ENCODE measurements around the gene SYT15. TPM values are rescaled to one million over a fixed set of nuclear protein-coding genes. Genes with fewer than 3 reads are reported as not detected.

The SYT15 gene
- total and polyA plus RNA-seq, 2 of the 4 experiments (the other 2 are of a cell fraction), result 0.54 to 0.68 TPM

GRCh38 chr10:46542567-46543465 is 36.1 kb upstream of the SYT15 start (continued):
- TF ChIP-seq CEBPB (IDR thresholded peaks at IDR 0.05; ENCODE audit: low read depth, low read length), result no peak
- no peak for TF ChIP-seq MAZ (IDR thresholded peaks at IDR 0.05; ENCODE audit: borderline replicate concordance, low read depth, low read length)

- Histone ChIP-seq H3K4ac (ENCODE audit: low read depth, low read length) (no peak overlapping the region; the same call in 1 of the 2 replicates), H3K14ac (replicated peaks; ENCODE audit: low read depth, low read length) (no peak overlapping the region), H2BK5ac (ENCODE audit: low read depth, low read length, poor library complexity, severe bottlenecking) (no peak overlapping the region), H3K18ac (ENCODE audit: low read depth, low read length) (no peak overlapping the region), H3K36me3 (ENCODE audit: control insufficient read depth, insufficient read depth, low read length) (no peaks in the 10 kb centered on the region), H3K4me3 (ENCODE audit: insufficient read depth, low read depth, low read length) (no peak overlapping the region), H4K91ac (ENCODE audit: insufficient read depth, low read depth, low read length) (peak overlapping the region; percentile 20; the same call in 1 of the 2 replicates), H3K27me3 (ENCODE audit: control insufficient read depth, insufficient read depth, low read length) (peaks cover 2% of the 10 kb centered on the region), H3K9ac (ENCODE audit: low read depth, low read length) (no peak overlapping the region), H3K9me3 (ENCODE audit: control insufficient read depth, insufficient read depth, low read length) (no peaks in the 10 kb centered on the region), H2AK5ac (ENCODE audit: low read depth, low read length) (no peak overlapping the region), H2BK20ac (ENCODE audit: low read depth, low read length) (0 out of 2 replicates have a peak overlapping the region, but pooled peaks have one; percentile 3), H2AFZ (replicated peaks; ENCODE audit: low read length, poor library complexity) (no peak overlapping the region), H3K79me1 (ENCODE audit: low read depth in 1 of 2, low read length in 2 of 2) (0 out of 4 replicates have a peak, but pooled peaks cover 0 to 3% of the 10 kb centered on the region in 2 experiments), H3K56ac (ENCODE audit: extremely low read depth, insufficient read depth, low read length) (no peak overlapping the region), H2BK120ac (ENCODE audit: low read depth, low read length) (peak overlapping the region; percentile 0; the same call in 1 of the 2 replicates), H2BK15ac (ENCODE audit: low read depth, low read length) (no peak overlapping the region), H4K20me1 (ENCODE audit: insufficient read depth, low read length) (no peaks in the 10 kb centered on the region), H3K23ac (ENCODE audit: low read depth, low read length) (no peak overlapping the region), H3K4me2 (ENCODE audit: low read depth, low read length) (no peak overlapping the region), H2AK9ac (replicated peaks; ENCODE audit: low read depth, low read length, poor library complexity) (peak overlapping the region; percentile 20), H3K9me1 (ENCODE audit: insufficient read depth, low read length) (peaks cover 17% of the 10 kb centered on the region; the same call in 1 of the 2 replicates), H4K5ac (ENCODE audit: low read depth, low read length) (no peak overlapping the region), H3K27ac (ENCODE audit: insufficient read depth, low read length) (no peak overlapping the region), H4K8ac (ENCODE audit: low read depth in 2 of 2, low read length in 2 of 2) (no peak overlapping the region), H3K4me1 (ENCODE audit: control insufficient read depth, insufficient read depth, low read length) (peaks cover 16% of the 10 kb centered on the region)
- dilution Hi-C loops (cut with HindIII; ENCODE audit: low sequenced_read_pairs, unreplicated experiment) (no loop called here), in situ Hi-C loops (cut with MboI; ENCODE audit: low sequenced_read_pairs) (loop anchor here (25.0 kb wide), 2 partner anchors 869 to 1556 kb away; partner anchors contain the start of gene DEPP1), intact Hi-C loops (cut with micrococcal nuclease) (no loop called here)
- ATAC-seq (ENCODE audit: low read depth) (no peak), DNase-seq (no peak)
- WGBS, 2 experiments (ENCODE audit: extremely low coverage in 2 of 2, insufficient read length in 1 of 2), result 84% methylated on average over 9 of the region's 14 CpGs; no CpG with 5 or more reads in 1 of the 2 experiments
- ChIA-PET POLR2A (ENCODE audit: unreplicated experiment) (no interaction called here), CTCF (no interaction called here)
- no TSS peak for BruUV-seq (replicated peaks)
- no peak for TF ChIP-seq MXI1 (IDR thresholded peaks at IDR 0.05; ENCODE audit: borderline replicate concordance, low read depth, low read length)
- TF ChIP-seq RCOR1 (IDR thresholded peaks at IDR 0.05; ENCODE audit: insufficient replicate concordance, low read length), result no peak
- TF ChIP-seq CEBPB (IDR thresholded peaks at IDR 0.05; ENCODE audit: low read depth, low read length), result no peak
- no peak for TF ChIP-seq MAZ (IDR thresholded peaks at IDR 0.05; ENCODE audit: borderline replicate concordance, low read depth, low read length)
- TF ChIP-seq FOS (IDR thresholded peaks at IDR 0.05; ENCODE audit: low read depth, low read length), result no peak
- no peak for TF ChIP-seq NFE2L2 (IDR thresholded peaks at IDR 0.05; ENCODE audit: low read depth, low read length)
- no peak for TF ChIP-seq SMC3 (IDR thresholded peaks at IDR 0.05; ENCODE audit: low read depth, low read length)
- TF ChIP-seq, protein P1, sequence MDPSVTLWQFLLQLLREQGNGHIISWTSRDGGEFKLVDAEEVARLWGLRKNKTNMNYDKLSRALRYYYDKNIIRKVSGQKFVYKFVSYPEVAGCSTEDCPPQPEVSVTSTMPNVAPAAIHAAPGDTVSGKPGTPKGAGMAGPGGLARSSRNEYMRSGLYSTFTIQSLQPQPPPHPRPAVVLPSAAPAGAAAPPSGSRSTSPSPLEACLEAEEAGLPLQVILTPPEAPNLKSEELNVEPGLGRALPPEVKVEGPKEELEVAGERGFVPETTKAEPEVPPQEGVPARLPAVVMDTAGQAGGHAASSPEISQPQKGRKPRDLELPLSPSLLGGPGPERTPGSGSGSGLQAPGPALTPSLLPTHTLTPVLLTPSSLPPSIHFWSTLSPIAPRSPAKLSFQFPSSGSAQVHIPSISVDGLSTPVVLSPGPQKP (IDR thresholded peaks at IDR 0.05; ENCODE audit: borderline replicate concordance, low read depth, low read length), result no peak
- TF ChIP-seq MAFK (IDR thresholded peaks at IDR 0.05; ENCODE audit: low read depth, low read length), result no peak
- no peak for TF ChIP-seq BHLHE40 (IDR thresholded peaks at IDR 0.05; ENCODE audit: low read depth, low read length)
- TF ChIP-seq CHD1 (IDR thresholded peaks at IDR 0.05; ENCODE audit: low read depth, low read length), result no peak
- no peak for TF ChIP-seq POLR2A (IDR thresholded peaks at IDR 0.05; ENCODE audit: low read depth, low read length)
Observed at GRCh38 chr10:46543466-46544377, 35.2 kb upstream of the SYT15 start.

Data from IMR-90 (cell line).